HG03521 (cell line): ENCODE results near the gene HOXC11.

Source experiments
- ATAC-seq: cut with Tn5 transposase; IDR thresholded peaks from one replicate; pipeline ENCODE4 v1.9.1; 2021; ENCODE audit warnings: mild to moderate bottlenecking, moderate library complexity; ENCODE audit not compliant: unreplicated experiment

HOXC11 gene

DNA sequence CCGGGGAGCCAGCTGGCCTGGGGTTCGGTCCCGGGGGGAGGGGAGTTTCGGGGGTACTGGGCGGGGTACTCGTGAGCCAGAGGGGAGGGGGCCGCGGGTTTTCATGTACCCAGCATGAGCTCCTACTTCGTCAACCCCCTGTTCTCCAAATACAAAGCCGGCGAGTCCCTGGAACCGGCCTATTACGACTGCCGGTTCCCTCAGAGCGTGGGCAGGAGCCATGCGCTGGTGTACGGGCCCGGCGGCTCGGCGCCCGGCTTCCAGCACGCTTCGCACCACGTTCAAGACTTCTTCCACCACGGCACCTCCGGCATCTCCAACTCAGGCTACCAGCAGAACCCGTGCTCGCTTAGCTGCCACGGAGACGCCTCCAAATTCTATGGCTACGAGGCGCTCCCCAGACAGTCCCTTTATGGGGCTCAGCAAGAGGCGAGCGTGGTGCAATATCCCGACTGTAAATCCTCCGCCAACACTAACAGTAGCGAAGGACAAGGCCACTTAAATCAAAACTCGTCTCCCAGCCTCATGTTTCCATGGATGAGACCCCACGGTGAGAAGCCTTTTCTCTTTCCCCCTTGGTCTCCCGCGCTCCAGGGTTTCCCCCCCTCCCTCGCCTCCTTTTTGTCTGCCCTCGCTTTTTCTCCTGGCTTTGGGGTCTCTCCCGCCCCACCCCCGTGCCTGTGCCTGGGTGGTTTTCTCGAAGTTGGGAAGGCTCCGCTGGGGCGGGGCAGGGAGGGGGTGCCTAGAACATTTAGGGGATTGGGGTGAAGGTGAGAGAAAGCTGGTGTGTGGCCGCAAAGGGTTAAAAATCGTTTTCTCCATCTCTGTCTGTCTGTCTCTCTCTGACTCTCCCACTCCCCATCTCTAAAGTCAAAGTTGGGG is 36.5 kb downstream of the HOXC11 start:
- ATAC-seq = no peak

- ATAC-seq = no peak
These were observed 37.4 kb downstream of the HOXC11 start for GRCh38 chr12:54010053-54010971.

- no peak for ATAC-seq
These were observed 38.2 kb downstream of the HOXC11 start for GRCh38 chr12:54010972-54011664.

DNA sequence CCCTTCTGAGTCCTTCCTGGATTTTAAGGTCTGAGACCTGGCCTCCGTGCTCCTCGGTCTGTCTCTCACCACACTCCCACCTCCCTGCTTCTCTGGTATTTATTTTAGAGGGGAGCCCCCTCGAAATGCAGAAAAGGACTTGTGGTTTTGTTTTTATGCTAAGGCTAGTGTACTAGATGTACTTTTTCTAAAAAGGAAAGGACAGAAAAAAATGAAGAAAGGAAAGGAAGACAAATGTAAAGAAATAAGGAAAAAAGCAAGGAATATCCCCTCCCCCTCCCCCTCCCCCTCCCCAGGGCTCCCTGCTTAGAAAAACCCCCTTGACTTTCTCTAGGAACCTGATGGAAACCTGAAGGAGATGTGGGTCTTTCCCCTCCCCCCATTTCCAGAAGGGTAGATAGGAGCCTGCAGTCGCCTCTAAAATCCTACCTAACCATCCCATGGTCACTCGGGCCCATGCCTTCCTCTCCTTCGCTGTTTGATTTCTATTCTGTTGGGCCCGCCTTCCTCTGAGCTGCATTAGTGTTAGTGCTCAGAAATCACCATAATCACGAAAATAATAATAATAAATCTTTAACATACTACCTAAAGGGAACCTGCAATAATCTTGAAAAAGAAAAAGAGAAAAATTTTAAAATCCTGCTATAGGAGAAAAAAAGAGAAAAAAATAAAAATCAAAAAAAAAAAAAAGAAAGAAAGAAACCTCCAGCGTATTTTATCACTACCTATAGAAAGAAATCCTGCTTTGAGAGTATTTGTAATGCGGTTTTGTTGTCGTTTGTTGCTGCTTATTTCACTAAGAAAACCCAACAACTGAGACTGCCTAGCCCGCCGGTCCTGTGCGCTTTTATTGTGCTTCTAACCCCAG is 39.0 kb downstream of the HOXC11 start:
- ATAC-seq = no peak

GRCh38 chr12:54012631-54013409 is 39.9 kb downstream of the HOXC11 start:
- ATAC-seq = no peak

GRCh38 chr12:54014377-54015017 is 41.6 kb downstream of the HOXC11 start:
- no peak for ATAC-seq

DNA sequence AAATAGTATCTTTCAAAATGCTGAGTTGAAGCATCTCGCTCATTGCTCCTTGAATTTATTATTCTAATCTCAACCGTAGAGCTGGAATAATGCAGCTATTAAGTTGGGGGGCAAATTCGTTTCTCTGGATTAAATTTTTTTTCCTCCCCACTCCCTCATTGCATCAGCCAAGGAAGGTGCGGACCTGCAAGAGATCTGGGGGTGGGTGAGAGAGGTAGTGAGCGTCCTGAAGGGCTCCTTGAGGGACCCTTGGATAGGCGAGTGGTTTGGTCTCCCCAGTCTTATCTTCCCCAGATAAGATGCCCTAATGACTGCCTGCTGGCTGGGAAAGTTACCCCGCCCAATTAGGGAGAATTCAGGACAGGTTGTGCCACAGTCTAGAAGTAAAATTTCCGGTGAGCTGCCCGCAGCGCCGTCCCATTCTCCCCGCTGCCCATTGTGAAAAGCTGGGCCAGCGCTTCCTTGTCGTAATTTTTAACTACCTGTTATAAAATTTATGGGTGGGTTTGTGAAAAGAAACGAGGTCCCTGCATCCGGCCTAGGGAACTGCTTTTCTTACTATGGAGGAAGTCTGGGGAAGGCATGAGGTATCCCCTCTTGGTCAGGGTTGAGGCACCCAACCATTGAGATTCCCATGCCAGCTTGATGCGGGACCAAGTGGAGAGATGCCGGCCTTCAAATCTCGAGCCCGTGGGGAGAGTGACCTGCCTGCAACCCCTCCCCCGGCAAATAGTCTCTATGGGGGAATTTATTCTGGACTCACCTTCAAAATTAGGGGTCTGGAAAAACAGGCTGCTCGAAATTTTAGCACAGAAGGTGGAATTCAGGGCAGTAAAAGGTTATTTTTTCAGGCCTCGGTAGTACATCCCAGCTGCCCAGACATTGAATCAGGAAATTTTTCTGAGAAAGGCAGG is 42.3 kb downstream of the HOXC11 start:
- no peak for ATAC-seq

DNA sequence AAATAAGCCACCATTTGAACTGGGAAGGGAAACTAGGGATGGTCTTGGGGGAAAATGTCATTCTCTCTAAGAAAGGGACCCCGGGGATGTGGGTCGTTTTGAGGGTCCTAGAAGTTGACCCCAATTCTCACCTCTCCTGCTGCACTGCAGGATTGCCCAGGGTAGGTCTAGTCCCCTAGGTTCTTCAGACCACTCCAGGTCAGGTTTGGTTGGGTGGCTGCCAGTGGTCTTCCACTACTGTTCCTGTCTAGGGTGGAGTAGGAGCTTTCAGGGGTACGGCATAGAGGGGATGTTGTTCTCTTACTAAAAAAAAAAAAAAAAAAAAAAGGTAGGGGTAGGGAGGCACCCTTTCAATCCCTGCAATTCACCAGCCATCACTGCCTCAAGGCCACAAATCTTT is 43.1 kb downstream of the HOXC11 start:
- no peak for ATAC-seq

DNA sequence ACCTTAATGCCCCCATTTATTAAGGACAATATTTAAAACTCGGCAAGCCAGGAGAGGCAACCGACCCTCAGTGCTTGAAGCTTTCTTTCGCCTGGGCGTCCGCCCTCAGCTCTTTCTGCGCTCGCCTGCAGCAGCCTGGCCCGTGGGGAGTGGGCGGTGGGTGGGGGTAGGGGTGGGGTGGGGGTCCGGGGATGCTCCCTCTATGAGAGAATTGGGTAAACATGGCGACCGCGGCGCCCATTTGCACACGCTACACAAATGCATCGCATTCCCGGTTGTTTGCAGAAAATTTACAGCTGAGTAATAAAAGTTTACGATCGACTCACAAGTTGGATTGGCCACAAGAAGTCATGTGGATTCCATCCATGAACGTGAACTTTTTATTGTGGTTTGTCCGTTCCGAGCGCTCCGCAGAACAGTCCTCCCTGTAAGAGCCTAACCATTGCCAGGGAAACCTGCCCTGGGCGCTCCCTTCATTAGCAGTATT is 43.6 kb downstream of the HOXC11 start:
- no peak for ATAC-seq

DNA sequence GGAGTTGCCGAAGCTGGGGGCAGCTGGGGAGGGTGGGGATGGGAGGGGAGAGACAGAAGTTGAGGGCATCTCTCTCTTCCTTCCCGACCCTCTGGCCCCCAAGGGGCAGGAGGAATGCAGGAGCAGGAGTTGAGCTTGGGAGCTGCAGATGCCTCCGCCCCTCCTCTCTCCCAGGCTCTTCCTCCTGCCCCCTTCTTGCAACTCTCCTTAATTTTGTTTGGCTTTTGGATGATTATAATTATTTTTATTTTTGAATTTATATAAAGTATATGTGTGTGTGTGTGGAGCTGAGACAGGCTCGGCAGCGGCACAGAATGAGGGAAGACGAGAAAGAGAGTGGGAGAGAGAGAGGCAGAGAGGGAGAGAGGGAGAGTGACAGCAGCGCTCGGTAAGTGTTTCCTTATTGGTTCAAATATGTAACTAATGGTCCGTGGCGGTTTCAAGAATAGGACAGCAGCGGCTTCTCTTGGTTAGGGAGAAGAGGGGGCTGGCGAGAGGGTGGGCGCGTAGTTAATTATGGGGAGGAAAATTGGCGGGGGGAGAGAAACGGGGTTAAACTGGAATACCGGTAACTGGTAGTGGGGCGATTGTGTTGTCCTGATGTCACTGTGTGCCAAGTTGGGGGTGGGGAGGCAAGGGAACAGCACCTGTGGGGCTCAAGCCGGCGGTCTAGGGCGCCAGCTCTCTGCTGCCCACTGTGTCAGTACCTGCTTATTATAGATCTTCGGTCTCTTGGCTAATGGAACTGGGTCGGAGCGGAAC is 44.3 kb downstream of the HOXC11 start:
- peak; percentile 17 for ATAC-seq

DNA sequence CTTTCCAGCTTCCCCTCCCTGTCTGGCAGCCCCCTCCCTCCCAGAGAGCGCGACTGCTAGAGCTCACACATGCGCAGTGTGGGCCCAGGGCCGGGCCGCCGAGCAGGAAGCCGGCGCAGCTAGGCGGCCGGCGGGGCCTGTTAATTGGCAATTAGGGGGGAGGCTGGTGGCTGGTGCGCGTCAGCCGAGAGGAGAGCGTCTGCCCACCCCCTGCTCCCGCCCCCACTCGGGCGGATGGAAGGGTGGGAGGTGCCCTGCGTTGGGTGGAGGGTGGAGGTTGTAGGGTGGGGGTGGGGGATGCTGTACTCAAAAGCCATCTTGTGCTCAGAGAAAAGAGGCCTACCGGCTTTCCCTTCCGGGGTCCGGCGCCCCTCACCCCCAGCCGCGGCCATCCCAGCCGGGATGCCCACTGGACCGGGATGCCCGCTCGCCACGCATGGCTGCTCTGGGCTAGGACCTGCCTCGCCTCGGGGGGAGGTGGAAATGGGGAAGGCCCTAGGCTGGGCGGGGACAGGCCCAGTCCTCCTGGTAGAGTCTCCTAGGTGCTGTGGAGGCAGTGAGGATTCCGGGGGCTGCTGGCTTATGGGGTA is 45.0 kb downstream of the HOXC11 start:
- peak; percentile 75 for ATAC-seq

- no peak for ATAC-seq
These were observed 45.6 kb downstream of the HOXC11 start for GRCh38 chr12:54018468-54018984.

DNA sequence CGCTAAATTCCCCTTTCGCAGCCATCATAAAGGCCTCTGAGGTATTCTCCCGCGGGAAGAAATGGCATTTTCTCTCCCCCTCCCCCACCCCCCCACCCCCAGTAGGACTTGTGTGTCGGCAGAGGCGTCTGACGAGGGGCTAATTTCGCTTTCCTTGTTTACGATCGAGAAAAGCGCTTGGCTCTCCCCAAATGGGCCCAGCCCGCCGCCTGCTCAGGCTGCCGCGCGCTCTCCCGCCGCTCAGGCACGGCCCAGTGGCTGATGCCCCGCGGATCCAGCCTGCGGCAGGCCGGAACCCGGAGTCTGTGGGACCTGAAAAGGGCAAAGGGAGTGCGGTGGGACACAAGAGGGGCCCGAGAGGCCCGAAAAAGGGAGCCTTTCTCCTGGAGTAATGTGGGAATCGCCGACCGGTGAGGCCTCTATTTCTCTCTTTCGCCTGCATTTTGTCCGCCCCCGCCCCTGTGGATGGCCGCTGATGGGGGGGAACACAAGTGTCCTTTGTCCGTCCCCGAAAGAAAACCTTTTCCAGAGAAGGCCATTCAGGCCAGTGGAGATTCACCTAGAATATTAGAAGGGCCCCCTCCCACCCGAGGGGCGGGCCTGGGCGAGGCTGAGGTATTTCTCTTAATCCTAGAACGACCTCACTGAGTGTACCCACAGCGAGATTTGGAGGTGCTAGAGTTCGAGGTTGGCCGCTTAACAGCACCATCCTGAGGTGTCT is 46.3 kb downstream of the HOXC11 start:
- ATAC-seq = no peak

GRCh38 chr12:54019924-54020590 is 47.1 kb downstream of the HOXC11 start:
- no peak for ATAC-seq
